Spleen (tissue), 11 donors: ENCODE measurements around the gene DIO3. TPM values are rescaled to one million over a fixed set of nuclear protein-coding genes. Genes with fewer than 3 reads are reported as not detected.
"Not testable (repeated sequence)": the region's sequence is repeated elsewhere in the genome, so short reads cannot be mapped to it uniquely, and the experiment has no call there.

Experiments
- DNase-seq: peaks from one replicate; pipeline ENCODE4 v3.0.0-alpha.2; 2020
- H3K27ac ChIP-seq, 8 donors: fragments of 200-600 bp; sonication (generic) in 7 of 8; 1 replicate in 4 of 8; 2 replicates in 4 of 8; pipeline versions ENCODE4 v1.5.0 to v1.8.0; 2016 to 2021; ENCODE audit warnings: inconsistent platforms in 4 of 8, mild to moderate bottlenecking in 4 of 8, moderate library complexity in 1 of 8
- H3K27me3 ChIP-seq, 7 donors: fragments of 200-600 bp; sonication (generic) in 6 of 7; replicated peaks in 1 of 7; 1 replicate in 4 of 7; 2 replicates in 3 of 7; pipeline versions ENCODE4 v1.5.0 to v1.8.0; 2016 to 2021; ENCODE audit warnings: inconsistent platforms in 3 of 7, mild to moderate bottlenecking in 1 of 7
- H3K36me3 ChIP-seq, 6 donors: fragments of 200-600 bp; sonication (generic) in 5 of 6; 1 replicate in 4 of 6; 2 replicates in 2 of 6; pipeline versions ENCODE4 v1.5.0 to v1.8.0; 2016 to 2021; ENCODE audit warnings: inconsistent platforms in 2 of 6
- H3K4me1 ChIP-seq, 6 donors: fragments of 200-600 bp; sonication (generic) in 5 of 6; 1 replicate in 3 of 6; 2 replicates in 3 of 6; pipeline versions ENCODE4 v1.5.0 to v1.8.0; 2016 to 2021; ENCODE audit warnings: inconsistent platforms in 3 of 6
- H3K4me3 ChIP-seq, 8 donors: fragments of 200-600 bp; sonication (generic) in 7 of 8; 1 replicate in 4 of 8; 2 replicates in 4 of 8; pipeline versions ENCODE4 v1.5.0 to v1.8.0; 2016 to 2021; ENCODE audit warnings: inconsistent platforms in 4 of 8, mild to moderate bottlenecking in 4 of 8, moderate library complexity in 2 of 8
- H3K9me3 ChIP-seq, 8 donors: fragments of 200-600 bp; sonication (generic) in 7 of 8; 1 replicate in 4 of 8; 2 replicates in 4 of 8; pipeline versions ENCODE4 v1.5.0 to v1.8.0; 2016 to 2021; ENCODE audit warnings: inconsistent platforms in 4 of 8
- POLR2A ChIP-seq, 3 donors: fragments of 450-650 bp; IDR thresholded peaks; one replicate each; pipeline ENCODE4 v1.5.1; 2017; ENCODE audit warnings: antibody characterized with exemption in 3 of 3, mild to moderate bottlenecking in 1 of 3
- POLR2AphosphoS5 ChIP-seq, 3 donors: sonication (generic); formaldehyde crosslinking; IDR thresholded peaks; one replicate each; pipeline ENCODE4 v1.5.1; 2017; ENCODE audit warnings: antibody characterized with exemption in 3 of 3
- WGBS, 5 donors: extraction: QIAGEN DNeasy Blood & Tissue Kit in 3 of 5; methylation state at CpG; one replicate each; pipeline versions ENCODE4 v1.1.5 to v1.1.7; 2013 to 2018; 5-methylcytosine and 5-hydroxymethylcytosine counted together
- intact Hi-C: fragments of 100-400 bp; cut with DNase I; formaldehyde crosslinking; loops from one replicate; pipeline ENCODE4 v1.15.0; 2023; ENCODE audit warnings: low total_unique reads
- polyA plus RNA-seq, 3 donors: library from polyadenylated mRNA; stranded (reverse); fragments of 200-250 nt; gene quantifications; one replicate each; pipeline ENCODE4 v1.2.1, GENCODE V29; 2013
- total RNA-seq, 7 donors: library from RNA; depleted of rRNA in 3 of 7; stranded (reverse); fragments of >200 nt in 3 of 7; fragmentation: NEBNext Ultra II Directional in 4 of 7; extraction: Animal tissue kit (Norgen Biotek cat#: 25700) in 4 of 7; gene quantifications; one replicate each; pipeline versions ENCODE4 v1.1.0 to v1.2.1, GENCODE V29; 2016 to 2021
- TF ChIP-seq, protein P1 (sequence below), 11 experiments: fragments of 200-600 bp in 7 of 11; fragments of 450-650 bp in 4 of 11; sonication (generic) in 4 of 11; IDR thresholded peaks in 8 of 11; conservative IDR thresholded peaks in 3 of 11; 1 replicate in 7 of 11; 2 replicates in 4 of 11; pipeline versions ENCODE4 v1.4.0 to v1.8.0; 2016 to 2021; ENCODE audit warnings: antibody characterized with exemption in 11 of 11, inconsistent platforms in 4 of 11, mild to moderate bottlenecking in 1 of 11
- donor health status: healthy with polysubstance abuse.
- donor health status: DM: no; HTN: no; CAD: no; lungs with moderate emphysema.
- donor health status: DM: no; HTN: no; CAD: no.
- donor health status: Bipolar disorder and iron deficiency.
- donor health status: healthy.
- donor health status: DM: no; HTN: no; CAD: no.
- donor health status: DM: yes; HTN: yes; CAD: no.

The DIO3 gene
- total and polyA plus RNA-seq, 10 donors = 0.04 to 1.3 (median 0.37) TPM; not detected in 2

DNA sequence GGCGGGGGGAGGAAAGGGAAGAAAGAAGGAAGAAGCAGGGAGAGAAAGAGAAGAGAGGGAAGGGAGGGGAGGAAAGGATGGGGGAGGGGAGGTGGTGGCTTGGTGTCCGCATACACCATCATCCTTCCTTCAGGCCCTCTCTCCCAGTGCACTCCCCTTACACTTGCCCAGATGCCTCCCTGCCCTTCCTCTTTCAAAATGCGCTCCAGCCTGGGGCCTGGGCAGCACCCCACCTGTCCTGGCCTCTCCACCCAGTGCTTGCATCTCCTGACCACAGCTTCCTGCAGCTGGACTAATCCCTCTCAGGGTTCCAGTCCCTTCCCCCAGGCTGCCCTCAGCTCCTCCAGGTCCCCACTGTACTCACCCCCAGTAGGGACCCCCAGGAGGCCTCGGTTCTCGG lies 12.6 kb upstream of the DIO3 start:
- Histone ChIP-seq H3K27me3 (peaks cover 0 to 32% (median 0%) of the 10 kb centered on the region in 7 donors), H3K4me3 (no peak overlapping the region), H3K27ac (no peak overlapping the region), H3K4me1 (no peaks in the 10 kb centered on the region), H3K36me3 (no peaks in the 10 kb centered on the region), H3K9me3 (peaks cover 0 to 12% (median 2%) of the 10 kb centered on the region in 8 donors)
- 71 to 80% (median 76%) methylated on average over 5 of the region's 5 CpGs for WGBS, 5 donors
- TF ChIP-seq POLR2A (IDR thresholded peaks at IDR 0.05) = no peak
- TF ChIP-seq, protein P1, sequence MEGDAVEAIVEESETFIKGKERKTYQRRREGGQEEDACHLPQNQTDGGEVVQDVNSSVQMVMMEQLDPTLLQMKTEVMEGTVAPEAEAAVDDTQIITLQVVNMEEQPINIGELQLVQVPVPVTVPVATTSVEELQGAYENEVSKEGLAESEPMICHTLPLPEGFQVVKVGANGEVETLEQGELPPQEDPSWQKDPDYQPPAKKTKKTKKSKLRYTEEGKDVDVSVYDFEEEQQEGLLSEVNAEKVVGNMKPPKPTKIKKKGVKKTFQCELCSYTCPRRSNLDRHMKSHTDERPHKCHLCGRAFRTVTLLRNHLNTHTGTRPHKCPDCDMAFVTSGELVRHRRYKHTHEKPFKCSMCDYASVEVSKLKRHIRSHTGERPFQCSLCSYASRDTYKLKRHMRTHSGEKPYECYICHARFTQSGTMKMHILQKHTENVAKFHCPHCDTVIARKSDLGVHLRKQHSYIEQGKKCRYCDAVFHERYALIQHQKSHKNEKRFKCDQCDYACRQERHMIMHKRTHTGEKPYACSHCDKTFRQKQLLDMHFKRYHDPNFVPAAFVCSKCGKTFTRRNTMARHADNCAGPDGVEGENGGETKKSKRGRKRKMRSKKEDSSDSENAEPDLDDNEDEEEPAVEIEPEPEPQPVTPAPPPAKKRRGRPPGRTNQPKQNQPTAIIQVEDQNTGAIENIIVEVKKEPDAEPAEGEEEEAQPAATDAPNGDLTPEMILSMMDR (IDR thresholded peaks at IDR 0.05 in 8 of 11, conservative IDR thresholded peaks at IDR 0.05 in 3 of 11) = no peak
- no peak for TF ChIP-seq POLR2AphosphoS5 (IDR thresholded peaks at IDR 0.05)
- no peak for DNase-seq
- intact Hi-C loops = no loop called here

DNA sequence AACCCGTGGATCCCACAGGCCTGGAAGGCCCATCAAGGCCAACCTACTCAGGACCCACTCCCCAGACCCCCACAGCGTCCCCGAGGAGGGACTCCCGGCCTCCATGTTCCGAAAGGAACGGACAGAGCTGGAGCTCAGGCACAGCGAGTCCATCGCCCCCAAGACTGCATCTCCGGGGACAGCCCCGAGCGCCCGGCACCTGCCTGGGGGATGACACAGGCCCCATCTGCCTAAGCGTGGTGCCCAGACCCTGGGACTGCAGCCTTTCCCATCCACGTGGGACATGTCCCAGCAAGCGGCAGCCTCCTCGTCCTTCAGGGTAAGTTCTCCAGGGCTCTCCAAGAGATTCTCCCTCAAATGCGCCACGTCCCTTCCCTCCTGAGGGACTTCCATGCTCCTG lies 12.1 kb upstream of the DIO3 start:
- Histone ChIP-seq H3K36me3 (no peaks in the 10 kb centered on the region), H3K27me3 (peaks cover 0 to 36% (median 0%) of the 10 kb centered on the region in 7 donors), H3K4me3 (no peak overlapping the region), H3K9me3 (peaks cover 0 to 7% (median 0%) of the 10 kb centered on the region in 8 donors), H3K27ac (no peak overlapping the region), H3K4me1 (no peaks in the 10 kb centered on the region)
- no peak for DNase-seq
- TF ChIP-seq POLR2A (IDR thresholded peaks at IDR 0.05) = no peak
- TF ChIP-seq, protein P1 (IDR thresholded peaks at IDR 0.05 in 8 of 11, conservative IDR thresholded peaks at IDR 0.05 in 3 of 11) = no peak
- no peak for TF ChIP-seq POLR2AphosphoS5 (IDR thresholded peaks at IDR 0.05)
- intact Hi-C loops = no loop called here
- WGBS, 5 donors = 85 to 95% (median 91%) methylated on average over 10 to 18 of the region's 18 CpGs

DNA sequence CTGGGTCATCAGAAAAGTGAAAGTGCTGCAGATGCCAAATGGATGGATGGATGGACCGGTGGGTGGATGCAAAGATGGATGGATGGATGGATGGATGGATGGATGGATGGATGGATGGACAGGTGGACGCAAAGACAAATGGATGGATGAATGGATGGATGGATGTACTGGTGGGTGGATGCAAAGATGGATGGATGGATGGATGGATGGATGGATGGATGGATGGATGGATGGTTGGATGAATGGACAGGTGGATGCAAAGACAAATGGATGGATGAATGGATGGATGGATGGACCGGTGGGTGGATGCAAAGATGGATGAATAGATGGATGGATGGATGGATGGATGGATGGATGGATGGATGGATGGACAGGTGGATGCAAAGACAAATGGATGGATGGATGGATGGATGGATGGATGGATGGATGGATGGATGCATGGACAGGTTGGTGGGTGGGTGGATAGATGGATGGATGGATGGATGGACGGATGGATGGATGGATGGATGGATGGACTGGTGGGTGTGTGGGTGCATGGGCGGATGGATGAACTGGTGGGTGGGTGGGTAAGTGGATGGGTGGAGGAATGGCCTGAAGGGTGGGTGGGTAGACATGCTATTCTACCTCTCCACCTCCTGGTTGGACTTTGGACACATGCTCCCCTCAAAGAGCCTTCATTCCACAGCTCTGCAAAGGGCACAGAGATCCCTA lies 10.9 kb upstream of the DIO3 start:
- DNase-seq, intact Hi-C loops, H3K27ac ChIP-seq, H3K9me3 ChIP-seq, H3K36me3 ChIP-seq, H3K4me3 ChIP-seq, H3K4me1 ChIP-seq: not testable (repeated sequence)
- 79 to 96% (median 92%) methylated on average over 5 of the region's 5 CpGs for WGBS, 5 donors
- peaks cover 0 to 44% (median 0%) of the 10 kb centered on the region in 7 donors for H3K27me3 ChIP-seq

DNA sequence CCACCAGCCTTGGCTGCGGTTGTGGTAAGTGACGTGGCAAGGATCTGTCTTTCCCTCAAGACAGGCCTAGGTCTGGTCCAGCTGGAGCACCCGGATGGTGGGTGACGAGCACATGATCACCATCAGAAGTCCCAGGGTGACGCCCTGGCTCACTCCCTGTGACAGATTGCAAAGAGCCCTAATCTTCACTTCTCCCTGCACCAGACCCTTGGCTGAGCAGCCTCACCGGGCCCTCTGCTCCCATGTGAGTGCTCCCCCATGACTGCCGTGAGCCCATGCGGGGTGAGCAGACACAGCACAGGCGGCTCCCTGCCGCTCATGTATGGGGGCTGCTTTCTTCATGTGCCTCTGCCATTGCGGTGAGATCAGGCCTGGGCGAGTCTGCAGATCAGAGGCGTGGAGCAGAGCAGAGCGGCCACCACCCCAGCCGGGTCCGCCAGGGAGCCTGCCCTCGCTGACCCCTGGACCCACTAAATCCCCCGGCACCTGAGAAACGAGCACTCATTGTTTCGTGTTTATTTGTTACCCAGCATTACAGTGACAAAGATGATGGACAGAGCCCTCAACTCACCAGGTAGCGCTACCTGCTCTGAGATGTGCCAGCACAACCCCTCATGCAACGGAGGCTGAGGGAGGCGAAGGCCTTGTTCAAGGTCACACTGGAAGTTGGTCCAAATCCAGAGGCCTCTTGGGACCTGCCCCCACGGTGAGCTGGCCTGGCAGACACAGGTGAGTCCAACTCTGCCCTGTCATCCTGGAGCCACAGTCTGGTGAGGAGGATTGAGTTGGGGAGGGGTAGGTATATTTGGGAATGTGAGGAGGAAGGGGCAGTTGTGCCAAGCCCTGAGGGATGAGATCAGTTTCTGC lies 9.3 kb upstream of the DIO3 start:
- Histone ChIP-seq H3K9me3 (no peaks in the 10 kb centered on the region), H3K36me3 (no peaks in the 10 kb centered on the region), H3K27ac (no peak overlapping the region), H3K27me3 (peaks cover 0 to 56% (median 0%) of the 10 kb centered on the region in 7 donors), H3K4me3 (no peak overlapping the region), H3K4me1 (no peaks in the 10 kb centered on the region)
- intact Hi-C loops = no loop called here
- WGBS, 5 donors = 82 to 93% (median 90%) methylated on average over 15 to 24 of the region's 24 CpGs
- no peak for DNase-seq
- TF ChIP-seq, protein P1 (IDR thresholded peaks at IDR 0.05 in 8 of 11, conservative IDR thresholded peaks at IDR 0.05 in 3 of 11) = no peak
- TF ChIP-seq POLR2AphosphoS5 (IDR thresholded peaks at IDR 0.05) = no peak
